ENCODE measurements around the gene PRDM8. TPM values are rescaled to one million over a fixed set of nuclear protein-coding genes. Genes with fewer than 3 reads are reported as not detected.

PRDM8 gene
- total RNA-seq, 6 experiments from 2014 or later = 20.4 to 25.4 (median 23.9) TPM

DNA sequence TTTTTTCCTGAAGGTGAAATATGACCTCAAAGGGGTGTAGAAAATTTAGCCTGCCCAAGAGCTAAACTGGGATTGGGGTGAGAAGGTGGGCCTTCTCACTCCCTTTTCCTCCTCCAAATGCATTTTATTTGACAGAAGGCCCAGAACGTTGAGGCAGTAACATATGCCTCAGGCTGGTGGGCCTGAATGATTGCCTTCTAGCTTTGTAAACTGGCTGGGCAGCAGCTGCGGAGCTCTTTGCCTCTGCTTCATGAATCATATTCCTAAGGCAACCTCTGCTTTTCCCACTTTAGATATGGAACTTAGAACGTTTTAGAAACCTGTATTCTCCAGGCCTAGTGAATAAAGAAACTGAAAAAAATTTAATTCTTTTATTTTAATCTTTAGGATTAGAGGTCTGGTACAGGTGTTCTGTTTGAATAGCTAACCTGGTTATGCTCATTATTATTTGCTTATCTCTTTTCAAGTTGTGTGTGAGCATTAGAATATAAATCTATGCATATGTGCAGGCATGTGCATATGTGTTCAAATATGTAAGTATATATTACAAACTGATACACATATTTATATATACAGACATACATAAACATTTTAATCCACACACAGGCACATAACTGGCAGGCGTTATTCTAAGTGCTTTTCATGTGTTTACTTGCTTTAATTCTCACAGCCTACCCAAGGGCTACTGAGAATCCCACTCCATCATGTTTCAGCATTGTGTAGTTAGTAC is 11.5 kb downstream of the PRDM8 start:
- H3K27me3 Mint-ChIP-seq (ENCODE audit: insufficient read depth) = peaks cover 4% of the 10 kb centered on the region; the same call in 1 of the 2 replicates
- H3K9me3 Mint-ChIP-seq = peaks cover 11% of the 10 kb centered on the region
- peaks cover 11% of the 10 kb centered on the region for H3K36me3 Mint-ChIP-seq (ENCODE audit: low read depth)
- H3K27ac Mint-ChIP-seq = no peak overlapping the region
- no peak for DNase-seq
- TF ChIP-seq CTCF (IDR thresholded peaks at IDR 0.05) = no peak
- H3K4me3 Mint-ChIP-seq = no peak overlapping the region
- peaks cover 53% of the 10 kb centered on the region for H3K4me1 Mint-ChIP-seq (ENCODE audit: low read depth)

DNA sequence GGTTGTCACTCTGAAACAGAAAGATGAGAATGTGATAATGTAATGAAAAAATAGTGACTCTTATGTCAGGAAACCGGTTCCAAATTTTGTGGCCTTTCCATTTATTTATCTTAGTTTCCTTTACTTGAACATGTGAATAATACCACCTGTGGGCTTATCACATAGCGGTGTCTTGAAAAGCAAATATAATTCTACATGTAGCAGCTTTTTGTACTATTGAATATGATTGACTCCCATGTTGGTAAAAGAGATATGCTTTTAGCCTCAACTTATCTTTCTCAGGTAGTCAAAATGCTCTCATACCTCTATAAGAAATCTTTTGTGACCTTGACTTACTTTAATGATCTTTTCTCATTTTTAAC is 12.0 kb downstream of the PRDM8 start:
- DNase-seq = no peak
- Mint-ChIP-seq H3K36me3 (ENCODE audit: low read depth) (peaks cover 11% of the 10 kb centered on the region), H3K4me1 (ENCODE audit: low read depth) (peaks cover 53% of the 10 kb centered on the region), H3K4me3 (no peak overlapping the region), H3K9me3 (peaks cover 11% of the 10 kb centered on the region), H3K27ac (no peak overlapping the region), H3K27me3 (ENCODE audit: insufficient read depth) (peaks cover 4% of the 10 kb centered on the region; the same call in 1 of the 2 replicates)
- TF ChIP-seq CTCF (IDR thresholded peaks at IDR 0.05) = no peak

- no peak overlapping the region for H3K4me3 Mint-ChIP-seq
These were observed 13.2 kb downstream of the PRDM8 start for GRCh38 chr4:80210549-80210948.

DNA sequence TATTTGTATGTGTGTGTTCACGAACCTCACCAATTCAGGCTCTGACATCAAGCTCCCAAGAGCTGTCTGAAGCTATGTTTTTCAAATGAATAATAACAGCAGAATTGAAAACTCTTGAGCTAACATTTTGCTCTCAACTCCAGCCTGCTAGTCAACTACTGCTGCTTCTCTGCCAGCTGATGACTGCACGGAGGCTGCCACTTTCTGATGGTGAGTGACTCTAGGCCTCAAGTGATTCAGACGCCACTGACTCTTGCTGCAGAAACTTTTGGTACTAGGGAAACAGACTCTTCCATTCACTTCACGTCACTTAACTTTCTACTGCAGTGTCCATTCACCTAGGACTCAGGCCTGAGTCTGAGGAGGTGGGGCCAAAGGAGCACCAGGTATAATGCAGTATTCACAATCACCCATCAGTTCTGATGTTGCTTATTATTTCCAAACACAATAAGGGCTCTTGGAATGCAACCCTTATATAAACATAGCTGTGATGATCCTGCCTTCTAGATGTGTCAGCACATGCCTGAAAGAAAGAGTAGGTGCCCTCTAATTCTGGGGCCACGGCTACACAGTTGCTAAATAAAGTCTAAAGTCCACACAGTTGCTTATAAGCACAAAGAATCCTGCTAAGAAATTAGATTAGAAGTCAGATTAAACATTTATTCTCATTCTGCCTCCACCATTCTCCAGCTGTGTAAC is 16.0 kb downstream of the PRDM8 start:
- peak; percentile 88 for DNase-seq
- no peaks in the 10 kb centered on the region for H3K27me3 Mint-ChIP-seq (ENCODE audit: insufficient read depth)
- H3K4me3 Mint-ChIP-seq = peak overlapping the region; percentile 72
- peaks cover 1% of the 10 kb centered on the region for H3K36me3 Mint-ChIP-seq (ENCODE audit: low read depth)
- H3K9me3 Mint-ChIP-seq = peaks cover 2% of the 10 kb centered on the region
- peaks cover 69% of the 10 kb centered on the region for H3K4me1 Mint-ChIP-seq (ENCODE audit: low read depth)
- peak overlapping the region; percentile 86 for H3K27ac Mint-ChIP-seq
- TF ChIP-seq CTCF (IDR thresholded peaks at IDR 0.05) = no peak

More at GRCh38 chr4:80210549-80210948, 13.2 kb downstream of the PRDM8 start:
- H3K36me3 Mint-ChIP-seq (ENCODE audit: low read depth) = peaks cover 11% of the 10 kb centered on the region
- peaks cover 11% of the 10 kb centered on the region for H3K9me3 Mint-ChIP-seq
- TF ChIP-seq CTCF (IDR thresholded peaks at IDR 0.05) = no peak
- no peak for DNase-seq
- H3K27me3 Mint-ChIP-seq (ENCODE audit: insufficient read depth) = peaks cover 4% of the 10 kb centered on the region; the same call in 1 of the 2 replicates
- no peak overlapping the region for H3K27ac Mint-ChIP-seq
- H3K4me1 Mint-ChIP-seq (ENCODE audit: low read depth) = peaks cover 59% of the 10 kb centered on the region

- Mint-ChIP-seq H3K27ac (no peak overlapping the region), H3K4me3 (peak overlapping the region; percentile 41), H3K9me3 (no peaks in the 10 kb centered on the region), H3K4me1 (ENCODE audit: low read depth) (peaks cover 91% of the 10 kb centered on the region), H3K36me3 (ENCODE audit: low read depth) (no peaks in the 10 kb centered on the region), H3K27me3 (ENCODE audit: insufficient read depth) (no peaks in the 10 kb centered on the region)
- peak; percentile 92 for TF ChIP-seq CTCF (IDR thresholded peaks at IDR 0.05)
- peak; percentile 43 for DNase-seq
These were observed 18.2 kb downstream of the PRDM8 start for GRCh38 chr4:80215449-80216052.

Measured in HFFc6 (cell line).